Caco-2 (cell line): ENCODE measurements around the gene STOML3. TPM values are rescaled to one million over a fixed set of nuclear protein-coding genes. Genes with fewer than 3 reads are reported as not detected.

Experiments used
- BruUV-seq: library from RNA; stranded (reverse); fragments of 400-500 nt; replicated peaks from 2 replicates; lab custom pipeline; 2021; lab: Mats Ljungman, UMichigan
- CTCF ChIA-PET: fragments of 300-600 bp; sonication (Branson Sonifier 250); formaldehyde crosslinking; loops from one replicate; lab custom pipeline; 2022; ENCODE audit warnings: antibody characterized with exemption; lab: Charles Lee
- POLR2A ChIA-PET: fragments of 300-600 bp; sonication (Branson Sonifier 250); formaldehyde crosslinking; loops from one replicate; lab custom pipeline; 2022; ENCODE audit warnings: antibody characterized with exemption; lab: Charles Lee
- DNase-seq, 2 experiments: peaks; one replicate each; pipeline versions ENCODE4 v3.0.0 to v3.0.0-alpha.2; 2020 to 2022
- H3K27me3 ChIP-seq: replicated peaks from 2 replicates; pipeline ENCODE4 v1.6.0; 2011; ENCODE audit warnings: low read length; ENCODE audit not compliant: control insufficient read depth, insufficient read depth
- H3K36me3 ChIP-seq: 2 replicates; pipeline ENCODE4 v1.5.1; 2011; ENCODE audit warnings: low read length; ENCODE audit not compliant: control insufficient read depth, insufficient read depth
- H3K4me1 ChIP-seq: fragments of 250-450 bp; sonication (Bioruptor Pico); 2 replicates; pipeline ENCODE4 v1.5.1; 2020; ENCODE audit warnings: mild to moderate bottlenecking
- H3K4me3 ChIP-seq: 2 replicates; pipeline ENCODE4 v1.5.1; 2011; ENCODE audit warnings: low read depth, mild to moderate bottlenecking, control low read depth, low read length
- H3K9me3 ChIP-seq: fragments of 250-450 bp; sonication (Bioruptor Pico); 2 replicates; pipeline ENCODE4 v1.5.1; 2020; ENCODE audit warnings: mild to moderate bottlenecking, moderate library complexity
- H3K27ac Mint-ChIP-seq: one replicate; pipeline ENCODE4 v1.8.0; 2022; ENCODE audit warnings: mixed read lengths; ENCODE audit not compliant: unreplicated experiment
- H3K27me3 Mint-ChIP-seq: one replicate; pipeline ENCODE4 v1.8.0; 2022; ENCODE audit warnings: mixed read lengths; ENCODE audit not compliant: insufficient read depth, unreplicated experiment
- H3K36me3 Mint-ChIP-seq: one replicate; pipeline ENCODE4 v1.8.0; 2022; ENCODE audit warnings: mild to moderate bottlenecking, mixed read lengths; ENCODE audit not compliant: insufficient read depth, unreplicated experiment
- H3K4me1 Mint-ChIP-seq: one replicate; pipeline ENCODE4 v1.8.0; 2022; ENCODE audit warnings: low read depth, mixed read lengths; ENCODE audit not compliant: unreplicated experiment
- H3K4me3 Mint-ChIP-seq: one replicate; pipeline ENCODE4 v1.8.0; 2022; ENCODE audit warnings: mild to moderate bottlenecking, moderate library complexity, mixed read lengths; ENCODE audit not compliant: unreplicated experiment
- H3K9me3 Mint-ChIP-seq: one replicate; pipeline ENCODE4 v1.8.0; 2022; ENCODE audit warnings: mixed read lengths; ENCODE audit not compliant: unreplicated experiment
- intact Hi-C: fragments of 100-400 bp; cut with micrococcal nuclease; formaldehyde crosslinking; loops from one replicate; pipeline ENCODE4 v1.10.0; 2022; ENCODE audit not compliant: unreplicated experiment
- total RNA-seq: library from RNA; stranded (reverse); gene quantifications from 2 replicates; pipeline ENCODE4 v1.2.3, GENCODE V29; 2022
- TF ChIP-seq, protein P1 (sequence below), 2 experiments: fragments of 200-600 bp in 1 of 2; IDR thresholded peaks; 1 replicate in 1 of 2; 2 replicates in 1 of 2; pipeline versions ENCODE4 v1.5.1 to v1.8.0; 2011 to 2022; ENCODE audit warnings: antibody characterized with exemption in 1 of 2, control low read depth in 1 of 2, inconsistent platforms in 1 of 2, low read depth in 1 of 2, low read length in 1 of 2, mild to moderate bottlenecking in 1 of 2, moderate library complexity in 1 of 2; ENCODE audit not compliant: insufficient read depth in 1 of 2, severe bottlenecking in 1 of 2, unreplicated experiment in 1 of 2

STOML3 gene
- total RNA-seq, 1 experiment from 2014 or later = 0.43 TPM

DNA sequence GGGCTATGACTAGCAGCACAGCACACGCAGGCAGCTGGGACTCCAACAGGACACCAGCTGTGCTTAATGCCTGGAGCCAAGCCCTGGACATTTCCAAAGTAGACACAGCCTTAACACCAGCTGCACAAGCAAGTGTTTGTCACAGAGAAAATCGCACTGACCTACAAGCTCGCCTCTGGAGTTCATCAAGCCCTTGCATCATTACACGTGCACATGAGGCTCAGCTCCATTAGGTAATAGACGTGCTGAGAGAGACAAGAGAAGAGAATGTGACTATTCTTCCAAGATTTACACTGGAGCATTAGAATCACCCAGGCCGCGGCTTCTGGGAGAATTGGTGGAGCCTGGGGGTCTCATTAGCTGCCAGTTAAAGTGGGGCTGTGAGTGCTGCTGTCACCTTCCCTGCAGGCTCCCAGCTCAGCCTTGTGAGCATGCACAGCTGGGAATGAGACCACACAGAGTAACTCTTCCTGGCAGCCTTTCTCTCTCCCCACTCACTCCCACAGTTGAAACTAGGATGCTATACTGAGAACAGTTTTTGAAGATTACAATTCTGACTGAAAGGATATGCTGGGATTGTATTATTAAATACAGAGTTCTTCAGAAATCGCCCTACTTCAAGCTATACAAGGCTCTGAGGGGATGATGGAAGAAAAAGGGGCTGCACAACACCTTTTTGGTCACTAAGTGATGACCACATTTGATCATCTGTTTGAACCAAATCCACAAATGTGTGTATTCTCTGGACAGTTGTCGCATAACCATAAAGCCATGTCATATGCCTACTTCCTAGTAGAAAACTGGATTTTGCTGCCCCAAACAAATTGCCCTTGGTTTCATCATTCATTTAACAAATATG is 10.5 kb downstream of the STOML3 start:
- Histone ChIP-seq H3K9me3 (peaks cover 9% of the 10 kb centered on the region; the same call in 1 of the 2 replicates), H3K36me3 (no peaks in the 10 kb centered on the region), H3K27me3 (no peaks in the 10 kb centered on the region), H3K4me3 (no peak overlapping the region), H3K4me1 (peaks cover 5% of the 10 kb centered on the region; the same call in 1 of the 2 replicates)
- DNase-seq = no peak
- Mint-ChIP-seq H3K27ac (no peak overlapping the region), H3K27me3 (no peaks in the 10 kb centered on the region), H3K36me3 (peaks cover 6% of the 10 kb centered on the region), H3K9me3 (peaks cover 15% of the 10 kb centered on the region), H3K4me1 (no peaks in the 10 kb centered on the region), H3K4me3 (no peak overlapping the region)
- no TSS peak for BruUV-seq
- ChIA-PET POLR2A (no interaction called here), CTCF (no interaction called here)
- intact Hi-C loops = no loop called here
- TF ChIP-seq, protein P1, sequence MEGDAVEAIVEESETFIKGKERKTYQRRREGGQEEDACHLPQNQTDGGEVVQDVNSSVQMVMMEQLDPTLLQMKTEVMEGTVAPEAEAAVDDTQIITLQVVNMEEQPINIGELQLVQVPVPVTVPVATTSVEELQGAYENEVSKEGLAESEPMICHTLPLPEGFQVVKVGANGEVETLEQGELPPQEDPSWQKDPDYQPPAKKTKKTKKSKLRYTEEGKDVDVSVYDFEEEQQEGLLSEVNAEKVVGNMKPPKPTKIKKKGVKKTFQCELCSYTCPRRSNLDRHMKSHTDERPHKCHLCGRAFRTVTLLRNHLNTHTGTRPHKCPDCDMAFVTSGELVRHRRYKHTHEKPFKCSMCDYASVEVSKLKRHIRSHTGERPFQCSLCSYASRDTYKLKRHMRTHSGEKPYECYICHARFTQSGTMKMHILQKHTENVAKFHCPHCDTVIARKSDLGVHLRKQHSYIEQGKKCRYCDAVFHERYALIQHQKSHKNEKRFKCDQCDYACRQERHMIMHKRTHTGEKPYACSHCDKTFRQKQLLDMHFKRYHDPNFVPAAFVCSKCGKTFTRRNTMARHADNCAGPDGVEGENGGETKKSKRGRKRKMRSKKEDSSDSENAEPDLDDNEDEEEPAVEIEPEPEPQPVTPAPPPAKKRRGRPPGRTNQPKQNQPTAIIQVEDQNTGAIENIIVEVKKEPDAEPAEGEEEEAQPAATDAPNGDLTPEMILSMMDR (IDR thresholded peaks at IDR 0.05; ENCODE audit: insufficient read depth in 1 of 2, low read depth in 1 of 2, low read length in 1 of 2, severe bottlenecking in 1 of 2, unreplicated experiment in 1 of 2) = no peak

DNA sequence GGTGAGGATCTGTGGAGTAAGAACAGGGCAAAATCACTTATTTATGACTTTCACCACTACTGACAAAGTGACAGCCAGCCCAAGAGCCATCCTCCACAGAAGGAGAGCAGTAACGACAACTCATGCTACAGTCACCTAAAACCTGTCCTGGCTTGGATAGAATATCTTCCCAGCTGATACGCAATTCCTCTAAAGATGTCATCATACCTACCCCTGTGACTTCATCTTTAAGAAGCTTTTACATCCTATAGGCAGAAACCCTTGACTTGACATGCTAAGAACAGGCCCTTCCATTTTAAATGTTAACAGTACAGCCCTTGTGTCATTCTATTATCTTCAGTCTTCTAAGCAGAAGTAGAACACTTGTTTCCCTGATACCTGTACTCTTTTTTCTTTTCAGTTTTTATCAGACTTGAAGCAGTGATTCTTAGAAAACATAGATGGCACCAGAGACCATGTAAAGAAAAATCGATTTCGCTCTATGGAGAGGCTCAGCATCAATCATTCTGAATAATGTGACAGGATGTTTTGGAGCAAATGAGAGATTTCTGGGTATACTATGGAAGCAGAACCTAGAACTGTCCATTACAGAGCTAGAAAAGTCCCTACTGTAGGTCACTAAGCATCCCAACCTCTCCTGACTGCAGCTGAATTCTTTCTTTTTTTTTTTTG is 20.1 kb downstream of the STOML3 start:
- TF ChIP-seq, protein P1 (IDR thresholded peaks at IDR 0.05; ENCODE audit: insufficient read depth in 1 of 2, low read depth in 1 of 2, low read length in 1 of 2, severe bottlenecking in 1 of 2, unreplicated experiment in 1 of 2) = peak; percentile 4 to 15
- Mint-ChIP-seq H3K36me3 (no peaks in the 10 kb centered on the region), H3K27ac (peak overlapping the region; percentile 48), H3K27me3 (no peaks in the 10 kb centered on the region), H3K9me3 (no peaks in the 10 kb centered on the region), H3K4me1 (peaks cover 12% of the 10 kb centered on the region), H3K4me3 (no peak overlapping the region)
- no TSS peak for BruUV-seq
- DNase-seq = peak in 1 of 2 experiments; percentile 18
- H3K9me3 ChIP-seq = no peaks in the 10 kb centered on the region
- intact Hi-C loops = loop anchor here (1.0 kb wide), 3 partner anchors 46 to 646 kb away; no protein-coding TSS in a partner anchor
- H3K36me3 ChIP-seq = no peaks in the 10 kb centered on the region
- H3K4me3 ChIP-seq = no peak overlapping the region
- no peaks in the 10 kb centered on the region for H3K27me3 ChIP-seq
- CTCF ChIA-PET = interaction anchor here (0.6 to 0.9 kb wide), 2 partner anchors 67 to 646 kb away, joined by 3 read pairs; partner anchors contain the start of gene PROSER1
- POLR2A ChIA-PET = no interaction called here
- H3K4me1 ChIP-seq = no peaks in the 10 kb centered on the region

DNA sequence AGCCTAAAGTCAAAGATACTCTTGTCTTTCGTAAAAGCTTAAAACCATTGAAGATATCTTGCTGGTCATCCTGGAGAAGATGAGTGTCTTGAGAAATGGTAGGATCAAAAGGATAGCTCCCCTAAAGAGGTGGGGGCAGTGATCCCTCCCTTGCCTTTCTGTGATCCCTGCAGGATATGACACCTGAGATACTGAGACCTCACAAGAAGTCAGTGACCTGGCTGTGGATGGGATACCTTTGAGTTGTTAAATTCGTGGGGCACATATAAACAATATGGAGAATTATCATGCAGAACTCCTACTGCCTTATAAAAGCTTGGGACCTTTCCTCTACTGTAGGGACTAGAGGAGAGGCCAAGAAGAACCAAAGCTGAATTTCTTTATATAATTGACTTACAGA is 21.4 kb downstream of the STOML3 start:
- no peaks in the 10 kb centered on the region for H3K9me3 ChIP-seq
- TF ChIP-seq, protein P1 (IDR thresholded peaks at IDR 0.05; ENCODE audit: insufficient read depth in 1 of 2, low read depth in 1 of 2, low read length in 1 of 2, severe bottlenecking in 1 of 2, unreplicated experiment in 1 of 2) = no peak
- CTCF ChIA-PET = interaction anchor here (0.9 kb wide), 1 partner anchor 68 kb away, joined by 3 read pairs; the partner anchor contains the start of gene PROSER1
- Mint-ChIP-seq H3K27me3 (no peaks in the 10 kb centered on the region), H3K27ac (no peak overlapping the region), H3K4me1 (peaks cover 12% of the 10 kb centered on the region), H3K36me3 (no peaks in the 10 kb centered on the region), H3K4me3 (no peak overlapping the region), H3K9me3 (no peaks in the 10 kb centered on the region)
- H3K27me3 ChIP-seq = no peaks in the 10 kb centered on the region
- H3K4me3 ChIP-seq = no peak overlapping the region
- DNase-seq = no peak
- POLR2A ChIA-PET = no interaction called here
- BruUV-seq = no TSS peak
- no peaks in the 10 kb centered on the region for H3K4me1 ChIP-seq
- H3K36me3 ChIP-seq = no peaks in the 10 kb centered on the region
- intact Hi-C loops = no loop called here
